Measurements from ENCODE around the gene SMAP1. TPM values are rescaled to one million over a fixed set of nuclear protein-coding genes. Genes with fewer than 3 reads are reported as not detected.

The SMAP1 gene
- total and polyA plus RNA-seq, 9 of the 15 experiments (the other 6 are each of a cell fraction or from before 2014, with no cell fraction given) = 11.4 to 26.4 (median 15.5) TPM

DNA sequence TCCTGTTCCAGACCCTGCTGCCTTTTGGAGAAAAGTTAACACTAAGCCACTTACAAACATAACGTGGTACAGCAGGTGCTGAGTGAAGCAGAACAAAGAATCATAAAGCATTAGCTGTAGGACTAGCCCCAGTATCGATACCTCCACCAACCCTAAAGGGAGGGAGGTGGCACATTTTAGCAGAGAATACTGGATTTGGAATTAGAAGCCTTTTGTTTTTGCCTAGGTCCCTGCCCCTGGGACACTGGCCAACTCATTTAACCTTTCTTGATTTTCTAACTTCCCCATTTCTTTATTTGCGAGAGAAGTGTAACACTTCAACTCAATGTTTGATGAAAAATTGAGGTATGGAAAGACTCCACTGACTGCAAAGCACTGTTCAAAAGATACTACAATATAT, 195.7 kb downstream of the SMAP1 start:
- BruUV-seq (replicated peaks) = no TSS peak
- no peak overlapping the region for H3K4me2 ChIP-seq (ENCODE audit: insufficient read depth, low read length)
- intact Hi-C loops (cut with micrococcal nuclease) = no loop called here

More for the DNA sequence above, 195.7 kb downstream of the SMAP1 start:
- no peaks in the 10 kb centered on the region for H4K20me1 ChIP-seq (replicated peaks; ENCODE audit: control insufficient read depth, insufficient read depth, low read length)
- DNase-seq (ENCODE audit: extremely low read depth in 1 of 4, low spot score in 3 of 4) (no peak), FAIRE-seq (no peak), ATAC-seq (no peak)
- WGBS (ENCODE audit: insufficient coverage, low coverage, missing lambda C conversion rate) = 19% methylated on average over 3 of the region's 3 CpGs
- no peaks in the 10 kb centered on the region for H3K79me2 ChIP-seq (ENCODE audit: control insufficient read depth, insufficient read depth, low read length)
- H3K36me3 ChIP-seq (ENCODE audit: control insufficient read depth, insufficient read depth, low read length) = no peaks in the 10 kb centered on the region
- H3K9ac ChIP-seq (ENCODE audit: insufficient read depth in 1 of 2, low read depth in 2 of 2, low read length in 2 of 2) = no peak overlapping the region
- H3K9me3 ChIP-seq (replicated peaks; ENCODE audit: control insufficient read depth, insufficient read depth, low read depth, low read length) = no peaks in the 10 kb centered on the region
- no peak overlapping the region for H3K4me3 ChIP-seq
- CTCF ChIA-PET (ENCODE audit: low intra/inter-chr PET ratio) = interaction anchor here (0.6 kb wide), 1 partner anchor 395 kb away, joined by 4 read pairs; no protein-coding TSS in a partner anchor
- H3K27me3 ChIP-seq (ENCODE audit: control insufficient read depth in 2 of 2, insufficient read depth in 2 of 2, low read length in 2 of 2) = no peaks in the 10 kb centered on the region
- no peaks in the 10 kb centered on the region for H3K4me1 ChIP-seq (replicated peaks in 1 of 2; ENCODE audit: control insufficient read depth in 2 of 2, insufficient read depth in 2 of 2, low read length in 2 of 2)
- H3K27ac ChIP-seq (ENCODE audit: extremely low read depth, low read depth, low read length) = no peak overlapping the region
- TF ChIP-seq ZNF57 (CRISPR knock-in tag; IDR thresholded peaks at IDR 0.05) (no peak), ARNT (IDR thresholded peaks at IDR 0.05) (no peak), ZBTB26 (CRISPR knock-in tag; IDR thresholded peaks at IDR 0.05) (no peak), FOXJ2 (tag; IDR thresholded peaks at IDR 0.05) (no peak), HBP1 (CRISPR knock-in tag; IDR thresholded peaks at IDR 0.05) (no peak)
- in situ Hi-C loops (cut with MboI) = no loop called here
- POLR2A ChIA-PET = no interaction called here
- no peak overlapping the region for H2AFZ ChIP-seq (ENCODE audit: low read depth, low read length)
- H3K9me1 ChIP-seq (ENCODE audit: control insufficient read depth, insufficient read depth, low read length) = no peaks in the 10 kb centered on the region

Measured in K562 (cell line).